Neural progenitor cell (in vitro differentiated cells): ENCODE measurements around the gene ZNF516.

Experiments used
- CTCF ChIP-seq: fragments of 200-600 bp; sonication (generic); IDR thresholded peaks from 2 replicates; pipeline ENCODE4 v1.5.1; 2017; ENCODE audit warnings: antibody characterized with exemption, mild to moderate bottlenecking
- EZH2 ChIP-seq: fragments of 200-600 bp; sonication (generic); IDR thresholded peaks from 2 replicates; pipeline ENCODE4 v1.6.1; 2017; ENCODE audit warnings: antibody characterized with exemption, mild to moderate bottlenecking, moderate library complexity

DNA sequence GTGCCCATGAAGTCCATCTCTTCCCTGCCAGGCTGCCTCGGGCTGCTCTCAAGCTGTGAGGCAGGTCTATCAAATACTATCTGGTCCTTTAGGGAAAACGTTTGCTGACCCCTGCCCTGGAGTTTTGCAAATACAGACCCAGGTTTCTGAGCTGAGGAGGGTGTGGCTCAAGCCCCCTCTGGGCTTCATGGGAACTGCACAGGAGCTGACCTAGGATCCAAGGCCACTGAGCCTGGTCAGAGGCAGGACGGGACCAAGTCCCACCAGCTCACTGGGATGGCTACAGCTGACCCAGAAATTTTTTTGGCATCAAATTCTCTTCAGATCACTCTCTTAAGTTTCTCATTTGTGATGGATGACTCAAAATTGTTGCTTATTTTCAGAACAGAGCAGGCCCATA lies 14.1 kb downstream of the ZNF516 start:
- TF ChIP-seq CTCF, result peak; percentile 34
- no peak for TF ChIP-seq EZH2
